Measurements from ENCODE around the gene TMEM256.

Gene TMEM256

DNA sequence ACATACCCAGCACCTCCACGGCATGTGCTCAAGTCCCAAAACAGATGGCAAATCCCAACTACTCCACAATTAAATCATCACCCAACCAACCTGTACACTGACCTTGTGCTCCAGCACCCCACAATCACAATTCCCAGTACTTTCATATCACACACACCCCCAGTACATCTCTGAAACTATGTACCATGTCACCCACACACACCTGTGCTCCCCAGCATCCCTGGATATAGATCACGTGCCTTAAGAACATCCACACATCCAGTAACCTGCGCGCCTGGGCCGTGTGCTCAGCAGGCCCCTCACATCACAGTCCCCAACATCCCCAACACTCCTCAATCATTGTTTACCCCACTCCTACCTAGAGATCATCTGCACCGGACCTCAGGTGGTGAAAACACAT, 5.8 kb upstream of the TMEM256 start:
- H3K4me3 ChIP-seq (ENCODE audit: low read depth, low read length), result no peak overlapping the region
- in situ Hi-C loops (cut with HindIII; ENCODE audit: low sequenced_read_pairs), result no loop called here
- DNase-seq (ENCODE audit: low read depth, low spot score), result no peak
- TF ChIP-seq, protein P1, sequence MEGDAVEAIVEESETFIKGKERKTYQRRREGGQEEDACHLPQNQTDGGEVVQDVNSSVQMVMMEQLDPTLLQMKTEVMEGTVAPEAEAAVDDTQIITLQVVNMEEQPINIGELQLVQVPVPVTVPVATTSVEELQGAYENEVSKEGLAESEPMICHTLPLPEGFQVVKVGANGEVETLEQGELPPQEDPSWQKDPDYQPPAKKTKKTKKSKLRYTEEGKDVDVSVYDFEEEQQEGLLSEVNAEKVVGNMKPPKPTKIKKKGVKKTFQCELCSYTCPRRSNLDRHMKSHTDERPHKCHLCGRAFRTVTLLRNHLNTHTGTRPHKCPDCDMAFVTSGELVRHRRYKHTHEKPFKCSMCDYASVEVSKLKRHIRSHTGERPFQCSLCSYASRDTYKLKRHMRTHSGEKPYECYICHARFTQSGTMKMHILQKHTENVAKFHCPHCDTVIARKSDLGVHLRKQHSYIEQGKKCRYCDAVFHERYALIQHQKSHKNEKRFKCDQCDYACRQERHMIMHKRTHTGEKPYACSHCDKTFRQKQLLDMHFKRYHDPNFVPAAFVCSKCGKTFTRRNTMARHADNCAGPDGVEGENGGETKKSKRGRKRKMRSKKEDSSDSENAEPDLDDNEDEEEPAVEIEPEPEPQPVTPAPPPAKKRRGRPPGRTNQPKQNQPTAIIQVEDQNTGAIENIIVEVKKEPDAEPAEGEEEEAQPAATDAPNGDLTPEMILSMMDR (IDR thresholded peaks at IDR 0.05; ENCODE audit: low read depth, low read length), result no peak

DNA sequence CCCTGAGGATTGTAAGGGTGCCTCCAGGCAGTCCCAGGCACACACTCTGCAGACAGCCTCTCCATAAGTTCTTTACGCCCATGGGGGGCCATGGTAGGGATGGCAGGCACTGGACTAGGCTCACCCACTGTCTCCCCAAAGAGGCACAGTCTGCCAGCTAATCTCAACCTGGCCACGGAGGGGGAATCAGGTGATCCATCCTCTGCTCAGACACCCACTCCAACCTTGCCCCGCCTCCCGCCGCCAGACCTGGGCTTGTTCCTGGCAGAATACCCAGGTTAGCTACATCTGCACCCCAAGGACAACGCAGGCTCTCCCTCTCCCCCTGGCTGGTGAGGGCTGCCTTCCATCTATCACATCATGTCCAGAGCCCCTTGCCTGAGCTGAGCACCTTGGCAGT, 5.0 kb upstream of the TMEM256 start:
- TF ChIP-seq, protein P1 (IDR thresholded peaks at IDR 0.05; ENCODE audit: low read depth, low read length), result no peak
- no peak overlapping the region for H3K4me3 ChIP-seq (ENCODE audit: low read depth, low read length)
- in situ Hi-C loops (cut with HindIII; ENCODE audit: low sequenced_read_pairs), result no loop called here
- no peak for DNase-seq (ENCODE audit: low read depth, low spot score)

DNA sequence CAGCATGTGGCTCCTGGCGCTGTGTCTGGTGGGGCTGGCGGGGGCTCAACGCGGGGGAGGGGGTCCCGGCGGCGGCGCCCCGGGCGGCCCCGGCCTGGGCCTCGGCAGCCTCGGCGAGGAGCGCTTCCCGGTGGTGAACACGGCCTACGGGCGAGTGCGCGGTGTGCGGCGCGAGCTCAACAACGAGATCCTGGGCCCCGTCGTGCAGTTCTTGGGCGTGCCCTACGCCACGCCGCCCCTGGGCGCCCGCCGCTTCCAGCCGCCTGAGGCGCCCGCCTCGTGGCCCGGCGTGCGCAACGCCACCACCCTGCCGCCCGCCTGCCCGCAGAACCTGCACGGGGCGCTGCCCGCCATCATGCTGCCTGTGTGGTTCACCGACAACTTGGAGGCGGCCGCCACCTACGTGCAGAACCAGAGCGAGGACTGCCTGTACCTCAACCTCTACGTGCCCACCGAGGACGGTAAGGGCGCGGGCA, 4.4 kb upstream of the TMEM256 start:
- in situ Hi-C loops (cut with HindIII; ENCODE audit: low sequenced_read_pairs), result no loop called here
- TF ChIP-seq, protein P1 (IDR thresholded peaks at IDR 0.05; ENCODE audit: low read depth, low read length), result no peak
- no peak for DNase-seq (ENCODE audit: low read depth, low spot score)
- no peak overlapping the region for H3K4me3 ChIP-seq (ENCODE audit: low read depth, low read length)

DNA sequence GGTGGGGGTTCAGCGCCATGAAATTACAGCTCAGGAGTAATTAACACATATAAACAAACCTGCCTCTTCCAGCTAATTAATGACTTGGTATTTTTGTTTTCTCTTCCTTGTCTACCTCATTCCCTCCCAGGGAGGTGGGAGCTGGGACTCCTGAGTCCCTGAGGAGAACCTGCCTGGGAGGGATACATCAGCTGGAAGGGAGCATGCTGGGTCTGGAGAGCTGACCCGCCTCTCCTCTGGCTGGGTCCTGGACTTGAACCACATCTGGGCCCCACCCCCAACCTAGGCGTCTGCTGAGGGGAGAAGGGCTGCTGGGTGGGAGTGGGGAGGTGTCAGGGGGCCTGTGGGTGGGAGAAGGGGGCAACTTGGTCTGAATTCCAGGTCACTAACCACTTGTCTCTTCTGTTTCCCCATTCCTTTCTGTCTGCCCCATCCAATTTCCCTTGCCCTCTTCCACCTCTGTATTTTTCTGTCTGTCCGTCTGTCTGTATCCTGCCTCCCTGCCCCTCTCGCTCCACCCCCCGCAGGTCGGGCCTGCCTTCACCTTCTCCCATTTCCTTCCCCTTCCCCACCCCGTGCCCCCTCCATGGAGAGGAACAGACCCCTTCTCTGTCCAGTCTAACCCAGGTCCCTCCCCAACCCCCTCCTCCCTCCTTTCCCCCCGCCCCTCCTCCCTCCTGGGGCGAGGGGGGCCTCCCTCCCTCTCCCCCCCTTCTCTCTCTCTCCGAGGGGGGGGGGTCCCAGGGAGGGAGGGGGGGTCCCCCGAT, 3.8 kb upstream of the TMEM256 start, which contains the start of gene NLGN2:
TSS of gene NLGN2 (plus strand) at position 361 of the 767 bp plus-strand sequence. CDS start 411 bp downstream, outside the sequence.
- H3K4me3 ChIP-seq (ENCODE audit: low read depth, low read length), result no peak within 1 kb of the TSS
- DNase-seq (ENCODE audit: low read depth, low spot score), result no peak
- in situ Hi-C loops (cut with HindIII; ENCODE audit: low sequenced_read_pairs), result no loop called here
- TF ChIP-seq, protein P1 (IDR thresholded peaks at IDR 0.05; ENCODE audit: low read depth, low read length), result no peak

DNA sequence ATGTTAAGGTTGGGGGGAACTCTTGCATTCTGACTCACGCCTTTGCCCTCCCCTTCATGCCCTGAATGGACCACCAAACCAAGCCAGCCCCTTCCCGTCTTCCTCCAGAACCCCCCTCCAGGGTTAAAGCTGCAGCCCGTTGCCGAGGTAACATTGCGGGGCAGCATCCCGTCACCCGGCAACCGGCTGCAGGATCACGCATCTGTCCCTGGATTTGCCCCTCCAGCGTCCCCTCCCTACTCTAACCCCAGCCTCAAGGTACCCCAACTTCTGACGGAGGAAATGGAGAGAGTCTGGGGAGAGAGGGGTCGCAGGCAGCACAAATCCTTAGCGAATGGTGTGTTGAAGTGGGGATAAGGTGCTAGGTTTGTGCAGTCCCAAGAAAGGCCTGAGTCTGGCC, 3.2 kb upstream of the TMEM256 start:
- no peak for DNase-seq (ENCODE audit: low read depth, low spot score)
- no peak overlapping the region for H3K4me3 ChIP-seq (ENCODE audit: low read depth, low read length)
- in situ Hi-C loops (cut with HindIII; ENCODE audit: low sequenced_read_pairs), result no loop called here
- TF ChIP-seq, protein P1 (IDR thresholded peaks at IDR 0.05; ENCODE audit: low read depth, low read length), result no peak

DNA sequence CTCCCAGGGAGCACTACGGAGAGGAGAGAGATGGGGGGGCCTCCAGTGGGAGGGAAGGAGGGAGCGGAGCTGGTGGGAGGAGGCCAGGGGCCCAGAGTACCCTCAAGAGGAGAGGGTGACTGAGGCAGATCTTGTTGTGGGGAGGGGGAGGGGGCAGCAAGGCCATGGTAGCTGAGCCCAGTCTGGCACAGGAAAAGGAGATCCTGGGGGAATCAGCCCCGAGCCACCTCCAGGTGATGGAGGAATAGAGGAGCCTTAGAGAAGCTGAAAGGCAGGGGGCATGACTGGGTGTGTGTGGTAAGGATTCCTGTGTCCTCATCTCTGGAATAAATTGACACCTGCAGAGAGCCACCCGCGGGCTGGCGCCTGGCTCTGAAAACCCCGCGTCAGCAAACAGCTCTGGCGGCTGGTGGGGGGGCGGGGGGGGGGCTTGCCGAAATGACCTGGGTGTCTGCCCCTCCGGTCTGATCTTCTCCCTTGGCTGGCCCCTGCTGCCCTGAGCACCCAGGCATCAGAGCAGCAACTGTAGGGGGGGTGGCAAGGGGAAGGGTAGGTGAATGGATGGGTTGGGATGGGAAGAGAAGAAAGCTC, 2.4 kb upstream of the TMEM256 start:
- TF ChIP-seq, protein P1 (IDR thresholded peaks at IDR 0.05; ENCODE audit: low read depth, low read length), result no peak
- peak overlapping the region; percentile 70 for H3K4me3 ChIP-seq (ENCODE audit: low read depth, low read length)
- DNase-seq (ENCODE audit: low read depth, low spot score), result no peak
- in situ Hi-C loops (cut with HindIII; ENCODE audit: low sequenced_read_pairs), result no loop called here

All from astrocyte of the spinal cord (primary cell).